ENCODE data around the gene INMT.
A peak's percentile ranks its signal among the peaks of the same experiment; 100 is the strongest.

INMT gene

GRCh38 chr7:30730097-30730496, 21.8 kb upstream of the INMT start:
- Histone ChIP-seq H3K14ac (ENCODE audit: low read length) (peak overlapping the region; percentile 83), H3K4ac (ENCODE audit: low read length) (no peak overlapping the region), H3K9ac (ENCODE audit: low read depth, low read length, poor library complexity) (no peak overlapping the region), H3K27me3 (ENCODE audit: control insufficient read depth in 3 of 3, insufficient read depth in 3 of 3, low read depth in 1 of 3, low read length in 3 of 3) (peaks cover 0 to 32% (median 0%) of the 10 kb centered on the region in 3 experiments), H2BK5ac (ENCODE audit: low read length) (no peak overlapping the region), H2AFZ (ENCODE audit: low read length) (no peak overlapping the region), H3K18ac (ENCODE audit: low read length) (no peak overlapping the region), H3K4me3 (ENCODE audit: low read length in 2 of 2) (no peak overlapping the region), H3K79me1 (ENCODE audit: low read depth, low read length) (no peaks in the 10 kb centered on the region), H3K23ac (ENCODE audit: low read depth, low read length, poor library complexity) (no peak overlapping the region), H2AK5ac (ENCODE audit: low read depth, low read length) (no peak overlapping the region), H4K8ac (ENCODE audit: low read depth, low read length) (no peak overlapping the region), H2BK120ac (ENCODE audit: low read depth, low read length) (no peak overlapping the region), H4K91ac (ENCODE audit: low read depth, low read length, poor library complexity) (no peak overlapping the region), H3K4me1 (ENCODE audit: control insufficient read depth in 2 of 2, insufficient read depth in 1 of 2, low read depth in 1 of 2, low read length in 2 of 2) (peaks cover 0 to 3% of the 10 kb centered on the region in 2 donors), H2BK12ac (ENCODE audit: low read length) (no peak overlapping the region), H3K27ac (replicated peaks; ENCODE audit: low read length) (no peak overlapping the region), H3K36me3 (replicated peaks in 1 of 2; ENCODE audit: control insufficient read depth in 2 of 2, insufficient read depth in 2 of 2, low read length in 2 of 2) (peaks cover 0 to 2% of the 10 kb centered on the region in 2 donors), H3K4me2 (ENCODE audit: insufficient read depth, low read length, poor library complexity, severe bottlenecking) (no peak overlapping the region), H3K9me3 (replicated peaks in 1 of 2; ENCODE audit: control insufficient read depth in 2 of 2, insufficient read depth in 1 of 2, low read depth in 1 of 2, low read length in 2 of 2) (no peaks in the 10 kb centered on the region), H2BK15ac (ENCODE audit: low read length) (no peak overlapping the region)
- no peak for DNase-seq (ENCODE audit: low spot score)
- no CpG with 5 or more reads among the region's 2 CpGs for WGBS, 2 donors (ENCODE audit: extremely low coverage in 2 of 2, insufficient read length in 2 of 2, insufficient replicate concordance in 1 of 2)

- no peak for DNase-seq (ENCODE audit: low spot score)
- Histone ChIP-seq H3K18ac (ENCODE audit: low read length) (no peak overlapping the region), H3K9me3 (replicated peaks in 1 of 2; ENCODE audit: control insufficient read depth in 2 of 2, insufficient read depth in 1 of 2, low read depth in 1 of 2, low read length in 2 of 2) (no peaks in the 10 kb centered on the region)
Measured at GRCh38 chr7:30730996-30731395, 20.9 kb upstream of the INMT start.

GRCh38 chr7:30731581-30731980, 20.4 kb upstream of the INMT start:
- Histone ChIP-seq H3K36me3 (replicated peaks in 1 of 2; ENCODE audit: control insufficient read depth in 2 of 2, insufficient read depth in 2 of 2, low read length in 2 of 2) (peaks cover 0 to 2% of the 10 kb centered on the region in 2 donors), H2AFZ (ENCODE audit: low read length) (no peak overlapping the region), H3K27me3 (ENCODE audit: control insufficient read depth in 3 of 3, insufficient read depth in 3 of 3, low read depth in 1 of 3, low read length in 3 of 3) (peaks cover 0 to 29% (median 0%) of the 10 kb centered on the region in 3 experiments), H3K9ac (ENCODE audit: low read depth, low read length, poor library complexity) (peak overlapping the region; percentile 27), H3K4me3 (ENCODE audit: low read length in 2 of 2) (no peak overlapping the region), H3K14ac (ENCODE audit: low read length) (peak overlapping the region; percentile 67), H3K23ac (ENCODE audit: low read depth, low read length, poor library complexity) (peak overlapping the region; percentile 52), H2BK12ac (ENCODE audit: low read length) (no peak overlapping the region), H3K4me2 (ENCODE audit: insufficient read depth, low read length, poor library complexity, severe bottlenecking) (no peak overlapping the region), H4K91ac (ENCODE audit: low read depth, low read length, poor library complexity) (no peak overlapping the region), H3K4ac (ENCODE audit: low read length) (no peak overlapping the region), H3K4me1 (ENCODE audit: control insufficient read depth in 2 of 2, insufficient read depth in 1 of 2, low read depth in 1 of 2, low read length in 2 of 2) (no peaks in the 10 kb centered on the region), H2AK5ac (ENCODE audit: low read depth, low read length) (no peak overlapping the region), H3K79me1 (ENCODE audit: low read depth, low read length) (no peaks in the 10 kb centered on the region), H3K27ac (replicated peaks; ENCODE audit: low read length) (no peak overlapping the region), H2BK5ac (ENCODE audit: low read length) (no peak overlapping the region), H4K8ac (ENCODE audit: low read depth, low read length) (no peak overlapping the region), H3K9me3 (replicated peaks in 1 of 2; ENCODE audit: control insufficient read depth in 2 of 2, insufficient read depth in 1 of 2, low read depth in 1 of 2, low read length in 2 of 2) (no peaks in the 10 kb centered on the region), H2BK15ac (ENCODE audit: low read length) (no peak overlapping the region), H3K18ac (ENCODE audit: low read length) (no peak overlapping the region), H2BK120ac (ENCODE audit: low read depth, low read length) (no peak overlapping the region)
- DNase-seq (ENCODE audit: low spot score) = no peak
- no CpG with 5 or more reads among the region's 11 CpGs for WGBS, 2 donors (ENCODE audit: extremely low coverage in 2 of 2, insufficient read length in 2 of 2, insufficient replicate concordance in 1 of 2)

More at GRCh38 chr7:30730996-30731395, 20.9 kb upstream of the INMT start:
- no peak overlapping the region for H3K4me3 ChIP-seq (ENCODE audit: low read length in 2 of 2)
- H2BK120ac ChIP-seq (ENCODE audit: low read depth, low read length) = no peak overlapping the region
- H3K27ac ChIP-seq (replicated peaks; ENCODE audit: low read length) = no peak overlapping the region
- no peaks in the 10 kb centered on the region for H3K79me1 ChIP-seq (ENCODE audit: low read depth, low read length)
- H3K27me3 ChIP-seq (ENCODE audit: control insufficient read depth in 3 of 3, insufficient read depth in 3 of 3, low read depth in 1 of 3, low read length in 3 of 3) = peaks cover 0 to 29% (median 0%) of the 10 kb centered on the region in 3 experiments
- H3K36me3 ChIP-seq (replicated peaks in 1 of 2; ENCODE audit: control insufficient read depth in 2 of 2, insufficient read depth in 2 of 2, low read length in 2 of 2) = peaks cover 0 to 2% of the 10 kb centered on the region in 2 donors
- no peak overlapping the region for H3K4ac ChIP-seq (ENCODE audit: low read length)
- H4K91ac ChIP-seq (ENCODE audit: low read depth, low read length, poor library complexity) = no peak overlapping the region
- H3K4me1 ChIP-seq (ENCODE audit: control insufficient read depth in 2 of 2, insufficient read depth in 1 of 2, low read depth in 1 of 2, low read length in 2 of 2) = no peaks in the 10 kb centered on the region
- no peak overlapping the region for H2AFZ ChIP-seq (ENCODE audit: low read length)
- no CpG with 5 or more reads among the region's 4 CpGs for WGBS, 2 donors (ENCODE audit: extremely low coverage in 2 of 2, insufficient read length in 2 of 2, insufficient replicate concordance in 1 of 2)
- H3K9ac ChIP-seq (ENCODE audit: low read depth, low read length, poor library complexity) = no peak overlapping the region
- no peak overlapping the region for H3K23ac ChIP-seq (ENCODE audit: low read depth, low read length, poor library complexity)
- H2BK15ac ChIP-seq (ENCODE audit: low read length) = no peak overlapping the region
- H2BK5ac ChIP-seq (ENCODE audit: low read length) = no peak overlapping the region
- H2BK12ac ChIP-seq (ENCODE audit: low read length) = no peak overlapping the region
- no peak overlapping the region for H3K4me2 ChIP-seq (ENCODE audit: insufficient read depth, low read length, poor library complexity, severe bottlenecking)
- no peak overlapping the region for H3K14ac ChIP-seq (ENCODE audit: low read length)
- H2AK5ac ChIP-seq (ENCODE audit: low read depth, low read length) = no peak overlapping the region
- no peak overlapping the region for H4K8ac ChIP-seq (ENCODE audit: low read depth, low read length)

GRCh38 chr7:30732606-30733005, 19.3 kb upstream of the INMT start:
- Histone ChIP-seq H2BK12ac (ENCODE audit: low read length) (no peak overlapping the region), H4K91ac (ENCODE audit: low read depth, low read length, poor library complexity) (no peak overlapping the region), H3K27ac (replicated peaks; ENCODE audit: low read length) (no peak overlapping the region), H3K4me1 (ENCODE audit: control insufficient read depth in 2 of 2, insufficient read depth in 1 of 2, low read depth in 1 of 2, low read length in 2 of 2) (no peaks in the 10 kb centered on the region), H3K79me1 (ENCODE audit: low read depth, low read length) (no peaks in the 10 kb centered on the region), H3K14ac (ENCODE audit: low read length) (no peak overlapping the region), H3K9ac (ENCODE audit: low read depth, low read length, poor library complexity) (no peak overlapping the region), H3K4me3 (ENCODE audit: low read length in 2 of 2) (no peak overlapping the region), H2BK15ac (ENCODE audit: low read length) (no peak overlapping the region), H3K36me3 (replicated peaks in 1 of 2; ENCODE audit: control insufficient read depth in 2 of 2, insufficient read depth in 2 of 2, low read length in 2 of 2) (peaks cover 0 to 2% of the 10 kb centered on the region in 2 donors), H3K23ac (ENCODE audit: low read depth, low read length, poor library complexity) (peak overlapping the region; percentile 40), H2BK120ac (ENCODE audit: low read depth, low read length) (no peak overlapping the region), H2BK5ac (ENCODE audit: low read length) (no peak overlapping the region), H3K9me3 (replicated peaks in 1 of 2; ENCODE audit: control insufficient read depth in 2 of 2, insufficient read depth in 1 of 2, low read depth in 1 of 2, low read length in 2 of 2) (no peaks in the 10 kb centered on the region), H3K27me3 (ENCODE audit: control insufficient read depth in 3 of 3, insufficient read depth in 3 of 3, low read depth in 1 of 3, low read length in 3 of 3) (peaks cover 0 to 29% (median 0%) of the 10 kb centered on the region in 3 experiments), H2AK5ac (ENCODE audit: low read depth, low read length) (peak overlapping the region; percentile 45), H2AFZ (ENCODE audit: low read length) (no peak overlapping the region), H3K18ac (ENCODE audit: low read length) (peak overlapping the region; percentile 35), H3K4ac (ENCODE audit: low read length) (no peak overlapping the region), H3K4me2 (ENCODE audit: insufficient read depth, low read length, poor library complexity, severe bottlenecking) (no peak overlapping the region), H4K8ac (ENCODE audit: low read depth, low read length) (no peak overlapping the region)
- DNase-seq (ENCODE audit: low spot score) = no peak
- no CpG with 5 or more reads among the region's 12 CpGs for WGBS, 2 donors (ENCODE audit: extremely low coverage in 2 of 2, insufficient read length in 2 of 2, insufficient replicate concordance in 1 of 2)
